Trophoblast cell (in vitro differentiated cells and primary cell): Measurements from ENCODE around the gene FMNL2.

Experiments used
- DNase-seq, 2 donors: peaks; one replicate each; pipeline ENCODE4 v3.0.0-alpha.2; 2016
- H2AFZ ChIP-seq: 2 replicates; pipeline ENCODE4 v1.6.1; 2013; ENCODE audit warnings: low read length, moderate library complexity, mild to moderate bottlenecking; ENCODE audit not compliant: insufficient read depth, poor library complexity
- H2AK5ac ChIP-seq: 2 replicates; pipeline ENCODE4 v1.6.1; 2013; ENCODE audit warnings: mild to moderate bottlenecking, low read length
- H2BK120ac ChIP-seq: 2 replicates; pipeline ENCODE4 v1.6.1; 2013; ENCODE audit warnings: low read length, mild to moderate bottlenecking, moderate library complexity; ENCODE audit not compliant: insufficient read depth, poor library complexity
- H2BK12ac ChIP-seq: 2 replicates; pipeline ENCODE4 v1.6.1; 2013; ENCODE audit warnings: mild to moderate bottlenecking, low read length, moderate library complexity
- H2BK5ac ChIP-seq: 2 replicates; pipeline ENCODE4 v1.6.1; 2013; ENCODE audit warnings: low read length, low read depth, moderate library complexity, mild to moderate bottlenecking; ENCODE audit not compliant: poor library complexity
- H3K14ac ChIP-seq: 2 replicates; pipeline ENCODE4 v1.6.1; 2013; ENCODE audit warnings: mild to moderate bottlenecking, low read length
- H3K18ac ChIP-seq: 2 replicates; pipeline ENCODE4 v1.6.1; 2013; ENCODE audit warnings: mild to moderate bottlenecking, low read length
- H3K23ac ChIP-seq: 2 replicates; pipeline ENCODE4 v1.6.1; 2013; ENCODE audit warnings: low read length
- H3K27ac ChIP-seq: 2 replicates; pipeline ENCODE4 v1.5.1; 2013; ENCODE audit warnings: low read depth, mild to moderate bottlenecking, inconsistent platforms, low read length, moderate library complexity
- H3K27me3 ChIP-seq: 2 replicates; pipeline ENCODE4 v1.6.1; 2013; ENCODE audit warnings: inconsistent platforms, mild to moderate bottlenecking, low read length, moderate library complexity; ENCODE audit not compliant: insufficient read depth
- H3K36me3 ChIP-seq, 2 experiments: 1 replicate in 1 of 2; 2 replicates in 1 of 2; pipeline ENCODE4 v1.6.1; 2013; ENCODE audit warnings: low read length in 2 of 2, mild to moderate bottlenecking in 2 of 2, moderate library complexity in 1 of 2; ENCODE audit not compliant: insufficient read depth in 2 of 2, control insufficient read depth in 1 of 2
- H3K4ac ChIP-seq: 2 replicates; pipeline ENCODE4 v1.6.1; 2013; ENCODE audit warnings: low read depth, mild to moderate bottlenecking, low read length, moderate library complexity
- H3K4me1 ChIP-seq, 2 experiments: 1 replicate in 1 of 2; 2 replicates in 1 of 2; pipeline ENCODE4 v1.6.1; 2013; ENCODE audit warnings: low read length in 2 of 2, mild to moderate bottlenecking in 2 of 2, moderate library complexity in 1 of 2; ENCODE audit not compliant: insufficient read depth in 2 of 2, control insufficient read depth in 1 of 2
- H3K4me2 ChIP-seq: 2 replicates; pipeline ENCODE4 v1.6.1; 2013; ENCODE audit warnings: inconsistent platforms, mild to moderate bottlenecking, low read length, moderate library complexity
- H3K4me3 ChIP-seq: 2 replicates; pipeline ENCODE4 v1.5.1; 2013; ENCODE audit warnings: mild to moderate bottlenecking, low read depth, low read length, inconsistent platforms
- H3K79me1 ChIP-seq: one replicate; pipeline ENCODE4 v1.6.1; 2013; ENCODE audit warnings: low read length
- H3K79me2 ChIP-seq: 2 replicates; pipeline ENCODE4 v1.6.1; 2013; ENCODE audit warnings: low read length, mild to moderate bottlenecking; ENCODE audit not compliant: control insufficient read depth, insufficient read depth, poor library complexity
- H3K9ac ChIP-seq: 2 replicates; pipeline ENCODE4 v1.6.1; 2013; ENCODE audit warnings: mild to moderate bottlenecking, low read length
- H3K9me3 ChIP-seq: 2 replicates; pipeline ENCODE4 v1.6.1; 2013; ENCODE audit warnings: low read depth, mild to moderate bottlenecking, control low read depth, inconsistent platforms, low read length; ENCODE audit not compliant: insufficient read depth
- H4K12ac ChIP-seq: 2 replicates; pipeline ENCODE4 v1.6.1; 2013; ENCODE audit warnings: low read depth, mild to moderate bottlenecking, low read length, moderate library complexity
- H4K8ac ChIP-seq: 2 replicates; pipeline ENCODE4 v1.6.1; 2013; ENCODE audit warnings: low read depth, mild to moderate bottlenecking, low read length, moderate library complexity
- H4K91ac ChIP-seq: one replicate; pipeline ENCODE4 v1.6.1; 2013; ENCODE audit warnings: low read depth, mild to moderate bottlenecking, low read length, moderate library complexity
- WGBS: extraction: QIAGEN DNeasy Blood & Tissue Kit; methylation state at CpG from one replicate; pipeline ENCODE4 v1.1.7; 2013; ENCODE audit warnings: missing lambda C conversion rate; ENCODE audit not compliant: insufficient read length, insufficient coverage; ENCODE audit errors: extremely low coverage; 5-methylcytosine and 5-hydroxymethylcytosine counted together

The FMNL2 gene

GRCh38 chr2:152413228-152414030, 78.5 kb downstream of the FMNL2 start:
- Histone ChIP-seq H4K91ac (no peak overlapping the region), H3K36me3 (peaks cover 0 to 5% of the 10 kb centered on the region in 2 experiments), H3K27ac (no peak overlapping the region), H4K12ac (no peak overlapping the region), H3K79me1 (peaks cover 7% of the 10 kb centered on the region), H4K8ac (no peak overlapping the region), H3K9me3 (no peaks in the 10 kb centered on the region), H3K18ac (no peak overlapping the region), H2BK5ac (no peak overlapping the region), H3K9ac (no peak overlapping the region), H3K27me3 (no peaks in the 10 kb centered on the region), H3K4me1 (peaks cover 14 to 30% of the 10 kb centered on the region in 2 experiments), H3K4me3 (no peak overlapping the region), H2BK120ac (no peak overlapping the region), H2AK5ac (no peak overlapping the region), H3K4me2 (no peak overlapping the region), H3K23ac (no peak overlapping the region), H3K79me2 (no peaks in the 10 kb centered on the region), H3K4ac (no peak overlapping the region), H2AFZ (no peak overlapping the region), H3K14ac (no peak overlapping the region), H2BK12ac (no peak overlapping the region)
- peak in 1 of 2 donors; percentile 66 for DNase-seq
- no CpG with 5 or more reads among the region's 3 CpGs for WGBS

GRCh38 chr2:152415231-152415642, 80.3 kb downstream of the FMNL2 start:
- DNase-seq: peak; percentile 87 to 95
- no peak overlapping the region for H4K12ac ChIP-seq
- H3K36me3 ChIP-seq: peaks cover 0 to 5% of the 10 kb centered on the region in 2 experiments
- no peak overlapping the region for H2AFZ ChIP-seq
- WGBS: no CpG with 5 or more reads among the region's 3 CpGs
- H3K27me3 ChIP-seq: no peaks in the 10 kb centered on the region
- no peak overlapping the region for H2AK5ac ChIP-seq
- H3K4me1 ChIP-seq: peaks cover 11 to 26% of the 10 kb centered on the region in 2 experiments
- H3K79me2 ChIP-seq: no peaks in the 10 kb centered on the region
- H4K8ac ChIP-seq: no peak overlapping the region
- H3K9ac ChIP-seq: no peak overlapping the region
- no peak overlapping the region for H3K4ac ChIP-seq
- peak overlapping the region; percentile 7 for H3K4me2 ChIP-seq
- H4K91ac ChIP-seq: no peak overlapping the region
- no peak overlapping the region for H3K4me3 ChIP-seq
- H3K14ac ChIP-seq: no peak overlapping the region
- H3K27ac ChIP-seq: no peak overlapping the region
- H3K18ac ChIP-seq: no peak overlapping the region
- no peak overlapping the region for H3K23ac ChIP-seq
- no peaks in the 10 kb centered on the region for H3K9me3 ChIP-seq
- H2BK12ac ChIP-seq: no peak overlapping the region
- H2BK5ac ChIP-seq: no peak overlapping the region
- no peak overlapping the region for H2BK120ac ChIP-seq
- peaks cover 5% of the 10 kb centered on the region for H3K79me1 ChIP-seq

GRCh38 chr2:152415796-152416195, 80.8 kb downstream of the FMNL2 start:
- H3K14ac ChIP-seq: no peak overlapping the region
- no peak overlapping the region for H4K12ac ChIP-seq
- H3K27ac ChIP-seq: no peak overlapping the region
- H3K4me3 ChIP-seq: no peak overlapping the region
- no peak overlapping the region for H3K4ac ChIP-seq
- peak overlapping the region; percentile 35 for H2AK5ac ChIP-seq
- H3K4me1 ChIP-seq: peaks cover 9 to 25% of the 10 kb centered on the region in 2 experiments
- WGBS: no CpG with 5 or more reads among the region's 3 CpGs
- no peak overlapping the region for H3K23ac ChIP-seq
- no peak overlapping the region for H3K9ac ChIP-seq
- H3K18ac ChIP-seq: peak overlapping the region; percentile 7
- no peak overlapping the region for H2AFZ ChIP-seq
- no peak overlapping the region for H4K8ac ChIP-seq
- H3K4me2 ChIP-seq: no peak overlapping the region
- no peak overlapping the region for H2BK120ac ChIP-seq
- no peaks in the 10 kb centered on the region for H3K79me2 ChIP-seq
- peak overlapping the region; percentile 69 for H2BK12ac ChIP-seq
- H2BK5ac ChIP-seq: no peak overlapping the region
- H3K27me3 ChIP-seq: no peaks in the 10 kb centered on the region
- H3K79me1 ChIP-seq: peaks cover 2% of the 10 kb centered on the region
- H3K36me3 ChIP-seq: peaks cover 0 to 5% of the 10 kb centered on the region in 2 experiments
- no peaks in the 10 kb centered on the region for H3K9me3 ChIP-seq
- no peak for DNase-seq
- H4K91ac ChIP-seq: no peak overlapping the region

GRCh38 chr2:152418688-152419087, 83.7 kb downstream of the FMNL2 start:
- Histone ChIP-seq H3K18ac (no peak overlapping the region), H2AFZ (no peak overlapping the region), H3K23ac (no peak overlapping the region), H3K79me2 (peaks cover 1% of the 10 kb centered on the region), H3K9me3 (no peaks in the 10 kb centered on the region), H3K9ac (no peak overlapping the region), H3K14ac (no peak overlapping the region), H2BK12ac (no peak overlapping the region), H3K27me3 (no peaks in the 10 kb centered on the region), H2BK5ac (no peak overlapping the region), H3K4ac (no peak overlapping the region), H4K12ac (no peak overlapping the region), H3K79me1 (peaks cover 2% of the 10 kb centered on the region), H4K91ac (no peak overlapping the region), H3K27ac (no peak overlapping the region), H4K8ac (no peak overlapping the region), H2BK120ac (no peak overlapping the region), H3K36me3 (peaks cover 0 to 5% of the 10 kb centered on the region in 2 experiments), H3K4me3 (no peak overlapping the region), H3K4me2 (no peak overlapping the region), H2AK5ac (no peak overlapping the region), H3K4me1 (peaks cover 11 to 22% of the 10 kb centered on the region in 2 experiments)
- no CpG with 5 or more reads among the region's 3 CpGs for WGBS
- no peak for DNase-seq
